Muscle of arm (tissue), 12 donors: ENCODE measurements around the gene LRRC27. TPM values are rescaled to one million over a fixed set of nuclear protein-coding genes. Genes with fewer than 3 reads are reported as not detected.

Experiments
- DNase-seq: peaks from one replicate; pipeline ENCODE4 v3.0.0-alpha.2; 2013
- polyA plus RNA-seq, 12 donors: library from polyadenylated mRNA; unstranded; fragments of 120-200 nt; gene quantifications; one replicate each; pipeline ENCODE4 v1.2.1, GENCODE V29; 2013; ENCODE audit not compliant: insufficient read length in 12 of 12

The LRRC27 gene
- polyA plus RNA-seq, 12 donors: 6.0 to 21.8 (median 8.5) TPM; not detected in 1

- DNase-seq: no peak
Observed at GRCh38 chr10:132422903-132423825, 91.2 kb downstream of the LRRC27 start.

GRCh38 chr10:132423966-132424861, 92.2 kb downstream of the LRRC27 start:
- no peak for DNase-seq

GRCh38 chr10:132425029-132425756, 93.2 kb downstream of the LRRC27 start:
- DNase-seq: no peak

- no peak for DNase-seq
Observed at GRCh38 chr10:132425757-132426155, 93.8 kb downstream of the LRRC27 start.

GRCh38 chr10:132427006-132427771, 95.2 kb downstream of the LRRC27 start:
- no peak for DNase-seq

- no peak for DNase-seq
Observed at GRCh38 chr10:132427939-132428367, 96.0 kb downstream of the LRRC27 start.

- no peak for DNase-seq
Observed at GRCh38 chr10:132428486-132428995, 96.5 kb downstream of the LRRC27 start.

Other genes starting within 250 kb of the LRRC27 start
- gene DPYSL4, start 145.2 kb upstream of the LRRC27 start, polyA plus RNA-seq: 1 to 10 TPM in 10 of 12 donors, not detected in 2; 1.8 to 5.3 (median 2.8) TPM
- gene STK32C, start 24.2 kb upstream of the LRRC27 start, polyA plus RNA-seq: 10 to 100 TPM in 3 of 12 donors, 1 to 10 TPM in 7, not detected in 2; 8.1 to 12.1 (median 9.5) TPM
- 10 to 100 TPM in 2 of 12 donors, 1 to 10 TPM in 9, not detected in 1; 4.6 to 17.2 (median 7.4) TPM for gene PWWP2B, start 65.0 kb downstream of the LRRC27 start, polyA plus RNA-seq
- gene INPP5A, start 205.6 kb downstream of the LRRC27 start, polyA plus RNA-seq: 10 to 100 TPM in 11 of 12 donors, not detected in 1; 22.2 to 59.4 (median 43.8) TPM